GM12892 (cell line): ENCODE measurements around the gene DNM3.

ENCODE experiments used
- POLR2A ChIP-seq: IDR thresholded peaks from 2 replicates; pipeline ENCODE4 v1.6.1; 2011; ENCODE audit warnings: low read depth, low read length, control low read depth
- TAF1 ChIP-seq: IDR thresholded peaks from 2 replicates; pipeline ENCODE4 v1.6.1; 2011; ENCODE audit warnings: low read depth, mild to moderate bottlenecking, control low read depth, low read length, borderline replicate concordance

GRCh38 chr1:172149346-172149745 lies 308.0 kb downstream of the DNM3 start:
- TF ChIP-seq POLR2A (no peak), TAF1 (no peak)
